ENCODE data around the gene DCST1. TPM values are rescaled to one million over a fixed set of nuclear protein-coding genes. Genes with fewer than 3 reads are reported as not detected.

The DCST1 gene
- total RNA-seq, 1 donor from 2014 or later, result not detected

DNA sequence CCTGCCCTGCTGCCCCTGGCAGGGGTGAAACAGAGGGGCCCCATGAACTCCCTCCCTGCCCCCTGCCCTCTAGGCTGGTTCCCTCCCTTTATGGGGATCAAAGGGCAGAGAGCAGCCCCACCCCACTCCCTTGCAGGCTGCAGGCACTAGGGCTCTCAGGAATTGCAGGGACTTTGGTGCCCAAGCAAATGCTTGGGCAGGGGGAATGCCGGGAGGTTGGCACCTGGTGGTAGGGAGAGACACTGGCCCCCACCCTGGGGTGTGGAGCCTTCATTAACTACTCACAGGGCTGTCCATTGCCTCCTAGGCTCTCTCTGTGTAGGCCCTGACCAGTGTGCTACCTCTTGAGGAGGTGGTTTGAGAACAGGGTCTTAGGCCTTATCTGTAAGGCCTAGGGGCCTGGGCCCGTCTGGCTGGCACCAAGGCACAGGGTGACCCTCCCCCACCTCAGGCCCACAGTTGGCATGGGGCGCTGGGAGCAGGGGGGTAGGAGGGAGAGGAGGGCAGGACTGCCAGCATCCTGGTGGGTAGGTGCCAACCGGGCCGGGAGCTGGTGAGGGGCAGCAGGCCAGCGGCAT is 26.3 kb upstream of the DCST1 start:
- DNase-seq (ENCODE audit: extremely low spot score, unreplicated experiment), result peak; percentile 69
- Mint-ChIP-seq H3K27me3 (no peaks in the 10 kb centered on the region), H3K4me3 (peak overlapping the region; percentile 81), H3K4me1 (ENCODE audit: unreplicated experiment) (peaks cover 31% of the 10 kb centered on the region), H3K27ac (no peak overlapping the region), H3K9me3 (no peaks in the 10 kb centered on the region), H3K36me3 (no peaks in the 10 kb centered on the region)
- TF ChIP-seq, protein P1, sequence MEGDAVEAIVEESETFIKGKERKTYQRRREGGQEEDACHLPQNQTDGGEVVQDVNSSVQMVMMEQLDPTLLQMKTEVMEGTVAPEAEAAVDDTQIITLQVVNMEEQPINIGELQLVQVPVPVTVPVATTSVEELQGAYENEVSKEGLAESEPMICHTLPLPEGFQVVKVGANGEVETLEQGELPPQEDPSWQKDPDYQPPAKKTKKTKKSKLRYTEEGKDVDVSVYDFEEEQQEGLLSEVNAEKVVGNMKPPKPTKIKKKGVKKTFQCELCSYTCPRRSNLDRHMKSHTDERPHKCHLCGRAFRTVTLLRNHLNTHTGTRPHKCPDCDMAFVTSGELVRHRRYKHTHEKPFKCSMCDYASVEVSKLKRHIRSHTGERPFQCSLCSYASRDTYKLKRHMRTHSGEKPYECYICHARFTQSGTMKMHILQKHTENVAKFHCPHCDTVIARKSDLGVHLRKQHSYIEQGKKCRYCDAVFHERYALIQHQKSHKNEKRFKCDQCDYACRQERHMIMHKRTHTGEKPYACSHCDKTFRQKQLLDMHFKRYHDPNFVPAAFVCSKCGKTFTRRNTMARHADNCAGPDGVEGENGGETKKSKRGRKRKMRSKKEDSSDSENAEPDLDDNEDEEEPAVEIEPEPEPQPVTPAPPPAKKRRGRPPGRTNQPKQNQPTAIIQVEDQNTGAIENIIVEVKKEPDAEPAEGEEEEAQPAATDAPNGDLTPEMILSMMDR (conservative IDR thresholded peaks at IDR 0.05), result no peak

DNA sequence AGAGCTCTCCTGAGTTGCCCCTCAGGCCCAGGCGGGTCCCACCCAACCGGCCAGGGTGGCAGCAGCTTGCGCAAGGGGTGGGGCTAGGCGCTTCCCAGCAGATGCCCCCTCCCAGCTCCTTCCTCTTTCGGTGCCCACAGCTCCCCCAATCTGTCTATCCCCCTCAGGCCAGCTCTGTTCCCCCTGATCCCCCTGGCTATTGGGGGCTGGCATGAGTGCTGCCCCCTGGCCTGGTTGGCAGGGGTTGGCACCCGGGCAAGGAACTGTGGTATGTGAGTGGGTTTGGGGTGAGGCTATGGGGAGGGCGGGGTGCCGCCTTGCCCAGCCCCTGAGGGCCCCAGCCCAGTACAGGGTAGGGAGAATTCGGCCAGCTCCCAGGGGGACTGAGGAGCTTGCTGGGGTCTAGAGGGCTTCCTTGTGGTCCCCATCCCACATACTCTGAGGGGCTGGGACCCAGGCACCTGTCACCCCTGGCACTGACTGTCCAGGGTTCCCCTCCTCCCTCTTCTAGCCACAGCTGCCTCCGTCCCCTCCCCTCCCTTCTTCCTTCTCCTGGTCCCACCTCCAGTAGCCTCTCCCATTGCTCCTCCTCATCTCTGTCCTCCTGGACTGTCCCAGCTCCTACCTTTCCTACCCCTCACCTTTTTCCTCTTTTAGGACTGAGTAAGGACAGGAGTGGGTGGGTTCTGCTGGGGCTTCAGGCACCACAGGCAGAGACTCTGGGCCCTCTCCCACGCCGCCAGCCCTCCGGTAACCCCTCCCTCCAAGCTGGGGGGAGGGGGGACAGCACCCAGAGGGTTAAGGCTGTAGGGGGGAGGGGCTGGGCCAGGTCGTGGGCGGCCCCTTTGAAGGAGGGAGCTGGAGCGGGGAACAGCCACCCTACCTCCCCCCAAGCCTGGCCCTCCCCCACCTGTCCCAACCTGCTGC is 25.3 kb upstream of the DCST1 start:
- H3K4me1 Mint-ChIP-seq (ENCODE audit: unreplicated experiment), result peaks cover 40% of the 10 kb centered on the region
- H3K36me3 Mint-ChIP-seq, result no peaks in the 10 kb centered on the region
- H3K4me3 Mint-ChIP-seq, result peak overlapping the region; percentile 44
- no peak overlapping the region for H3K27ac Mint-ChIP-seq
- DNase-seq (ENCODE audit: extremely low spot score, unreplicated experiment), result no peak
- H3K27me3 Mint-ChIP-seq, result no peaks in the 10 kb centered on the region
- H3K9me3 Mint-ChIP-seq, result no peaks in the 10 kb centered on the region
- TF ChIP-seq, protein P1 (conservative IDR thresholded peaks at IDR 0.05), result no peak

DNA sequence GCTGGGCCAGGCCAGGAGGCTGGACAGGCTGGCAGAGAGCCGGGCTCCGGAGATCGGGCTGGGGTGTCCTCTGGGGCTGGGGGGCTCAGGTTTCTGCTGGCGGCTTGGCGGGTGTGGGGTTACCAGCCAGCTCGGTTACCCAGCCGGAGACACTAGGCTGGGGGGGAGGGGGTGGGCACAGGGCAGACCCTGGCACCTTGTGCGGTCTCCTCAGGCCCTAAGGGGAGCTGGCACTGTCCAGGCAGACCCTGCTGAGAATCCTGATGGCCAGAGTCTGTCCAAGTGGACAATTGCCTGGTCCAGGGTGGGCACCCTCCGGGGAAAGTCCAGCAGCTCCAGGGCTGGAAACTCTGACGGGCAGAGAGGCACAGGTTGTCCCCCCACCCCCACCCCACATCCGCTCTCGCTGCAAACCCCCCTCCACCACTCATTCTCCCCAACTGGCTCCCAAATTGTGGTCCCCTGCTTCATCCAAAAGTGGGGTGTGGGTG is 24.4 kb upstream of the DCST1 start:
- TF ChIP-seq, protein P1 (conservative IDR thresholded peaks at IDR 0.05), result no peak
- H3K4me1 Mint-ChIP-seq (ENCODE audit: unreplicated experiment), result peaks cover 37% of the 10 kb centered on the region
- no peaks in the 10 kb centered on the region for H3K27me3 Mint-ChIP-seq
- H3K9me3 Mint-ChIP-seq, result no peaks in the 10 kb centered on the region
- no peak overlapping the region for H3K4me3 Mint-ChIP-seq
- no peaks in the 10 kb centered on the region for H3K36me3 Mint-ChIP-seq
- peak overlapping the region; percentile 73 for H3K27ac Mint-ChIP-seq
- DNase-seq (ENCODE audit: extremely low spot score, unreplicated experiment), result no peak

DNA sequence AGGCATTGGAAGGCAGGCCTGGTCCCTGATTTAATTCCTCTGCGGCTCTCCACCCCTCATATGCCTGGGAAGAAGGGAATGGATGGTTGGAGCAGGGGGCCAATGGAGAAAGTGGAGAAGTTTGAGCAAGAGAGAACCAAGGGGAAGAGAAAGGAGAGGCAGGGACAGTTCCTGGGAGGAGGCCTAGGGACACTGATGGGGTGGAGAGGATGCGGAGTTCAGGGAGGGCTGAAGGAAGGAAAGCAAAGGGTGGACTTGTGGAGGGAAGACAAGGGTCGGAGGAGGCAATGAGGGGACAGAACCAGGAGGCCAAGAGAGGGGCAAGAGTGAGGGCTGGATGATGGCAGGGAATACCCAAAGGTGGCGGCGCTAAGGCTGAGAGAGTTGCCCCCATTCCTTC is 23.9 kb upstream of the DCST1 start:
- peaks cover 34% of the 10 kb centered on the region for H3K4me1 Mint-ChIP-seq (ENCODE audit: unreplicated experiment)
- H3K4me3 Mint-ChIP-seq, result peak overlapping the region; percentile 40
- H3K9me3 Mint-ChIP-seq, result no peaks in the 10 kb centered on the region
- peak overlapping the region; percentile 73 for H3K27ac Mint-ChIP-seq
- DNase-seq (ENCODE audit: extremely low spot score, unreplicated experiment), result no peak
- no peaks in the 10 kb centered on the region for H3K27me3 Mint-ChIP-seq
- H3K36me3 Mint-ChIP-seq, result no peaks in the 10 kb centered on the region
- TF ChIP-seq, protein P1 (conservative IDR thresholded peaks at IDR 0.05), result no peak

DNA sequence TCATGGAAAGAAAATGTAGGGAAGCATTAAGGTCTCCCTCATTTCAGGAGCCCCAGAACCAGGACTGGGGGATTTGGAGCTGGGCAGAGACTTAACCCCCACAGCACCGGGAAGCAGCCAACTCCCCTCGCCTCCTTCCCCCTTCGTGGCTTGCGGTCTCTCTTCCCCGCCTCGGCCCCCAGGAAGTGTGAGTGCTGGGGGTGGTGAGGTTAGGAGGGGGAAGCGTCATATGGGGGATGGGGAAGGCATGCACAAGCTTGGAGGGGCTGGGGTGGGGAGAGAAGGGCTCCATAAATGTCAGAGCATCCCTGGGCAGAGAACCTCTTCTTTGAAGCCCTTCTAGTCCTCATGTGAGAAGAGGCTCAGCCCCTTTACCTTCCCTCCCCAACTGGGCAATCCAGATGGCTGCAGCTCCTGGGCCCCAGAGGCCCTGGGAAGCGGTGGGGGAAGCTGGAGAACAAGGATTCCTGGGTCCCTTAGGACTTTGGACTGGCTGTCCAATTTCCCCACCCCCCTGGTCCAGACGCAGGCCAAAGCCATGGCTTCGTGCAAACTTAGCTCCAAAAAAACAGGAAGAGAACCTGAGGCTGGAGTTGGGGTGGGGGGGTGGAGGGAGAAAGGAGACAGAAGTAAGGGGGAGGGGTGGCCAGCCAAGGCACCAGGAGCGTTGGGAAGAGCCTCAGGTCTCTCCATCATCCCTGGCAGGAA is 23.3 kb upstream of the DCST1 start:
- peaks cover 34% of the 10 kb centered on the region for H3K4me1 Mint-ChIP-seq (ENCODE audit: unreplicated experiment)
- no peaks in the 10 kb centered on the region for H3K9me3 Mint-ChIP-seq
- H3K36me3 Mint-ChIP-seq, result no peaks in the 10 kb centered on the region
- no peak overlapping the region for H3K4me3 Mint-ChIP-seq
- peak overlapping the region; percentile 73 for H3K27ac Mint-ChIP-seq
- H3K27me3 Mint-ChIP-seq, result no peaks in the 10 kb centered on the region
- no peak for DNase-seq (ENCODE audit: extremely low spot score, unreplicated experiment)
- TF ChIP-seq, protein P1 (conservative IDR thresholded peaks at IDR 0.05), result no peak

Data from type B pancreatic cell (in vitro differentiated cells).